ENCODE measurements around the gene GYS1. TPM values are rescaled to one million over a fixed set of nuclear protein-coding genes. Genes with fewer than 3 reads are reported as not detected.

The GYS1 gene
- total RNA-seq, 2 experiments from 2014 or later, result 58.1 to 58.7 TPM

- no peak for DNase-seq
- CTCF ChIA-PET, result interaction anchor here (1.8 to 2.2 kb wide), 2 partner anchors 12 to 35 kb away, joined by 6 to 7 read pairs; partner anchors contain the start of genes GYS1 and RUVBL2
- Mint-ChIP-seq H3K9me3 (no peaks in the 10 kb centered on the region), H3K4me3 (no peak overlapping the region), H3K36me3 (ENCODE audit: low read depth) (peaks cover 25% of the 10 kb centered on the region), H3K4me1 (ENCODE audit: low read depth) (no peaks in the 10 kb centered on the region), H3K27me3 (no peaks in the 10 kb centered on the region), H3K27ac (no peak overlapping the region)
- TF ChIP-seq, protein P1, sequence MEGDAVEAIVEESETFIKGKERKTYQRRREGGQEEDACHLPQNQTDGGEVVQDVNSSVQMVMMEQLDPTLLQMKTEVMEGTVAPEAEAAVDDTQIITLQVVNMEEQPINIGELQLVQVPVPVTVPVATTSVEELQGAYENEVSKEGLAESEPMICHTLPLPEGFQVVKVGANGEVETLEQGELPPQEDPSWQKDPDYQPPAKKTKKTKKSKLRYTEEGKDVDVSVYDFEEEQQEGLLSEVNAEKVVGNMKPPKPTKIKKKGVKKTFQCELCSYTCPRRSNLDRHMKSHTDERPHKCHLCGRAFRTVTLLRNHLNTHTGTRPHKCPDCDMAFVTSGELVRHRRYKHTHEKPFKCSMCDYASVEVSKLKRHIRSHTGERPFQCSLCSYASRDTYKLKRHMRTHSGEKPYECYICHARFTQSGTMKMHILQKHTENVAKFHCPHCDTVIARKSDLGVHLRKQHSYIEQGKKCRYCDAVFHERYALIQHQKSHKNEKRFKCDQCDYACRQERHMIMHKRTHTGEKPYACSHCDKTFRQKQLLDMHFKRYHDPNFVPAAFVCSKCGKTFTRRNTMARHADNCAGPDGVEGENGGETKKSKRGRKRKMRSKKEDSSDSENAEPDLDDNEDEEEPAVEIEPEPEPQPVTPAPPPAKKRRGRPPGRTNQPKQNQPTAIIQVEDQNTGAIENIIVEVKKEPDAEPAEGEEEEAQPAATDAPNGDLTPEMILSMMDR (IDR thresholded peaks at IDR 0.05), result no peak
- intact Hi-C loops (cut with micrococcal nuclease), result no loop called here
- POLR2A ChIA-PET, result interaction anchor here (1.3 to 2.1 kb wide), 2 partner anchors 11 to 12 kb away, joined by 4 to 8 read pairs; partner anchors contain the start of genes LHB and RUVBL2
- no peak for ATAC-seq
Measured at GRCh38 chr19:49004964-49005614, 12.0 kb upstream of the GYS1 start.

GRCh38 chr19:49004133-49004532 is 11.0 kb upstream of the GYS1 start:
- CTCF ChIA-PET, result interaction anchor here (1.8 kb wide), 1 partner anchor 11 kb away, joined by 6 read pairs; the partner anchor contains the start of genes GYS1 and RUVBL2
- no peaks in the 10 kb centered on the region for H3K27me3 Mint-ChIP-seq
- no peaks in the 10 kb centered on the region for H3K9me3 Mint-ChIP-seq
- POLR2A ChIA-PET, result no interaction called here
- DNase-seq (no peak), ATAC-seq (no peak)
- TF ChIP-seq, protein P1 (IDR thresholded peaks at IDR 0.05), result no peak
- intact Hi-C loops (cut with micrococcal nuclease), result no loop called here
- no peak overlapping the region for H3K27ac Mint-ChIP-seq
- peaks cover 6% of the 10 kb centered on the region for H3K4me1 Mint-ChIP-seq (ENCODE audit: low read depth)
- H3K36me3 Mint-ChIP-seq (ENCODE audit: low read depth), result peaks cover 33% of the 10 kb centered on the region
- no peak overlapping the region for H3K4me3 Mint-ChIP-seq

GRCh38 chr19:48999481-49000325 is 6.6 kb upstream of the GYS1 start:
- Mint-ChIP-seq H3K36me3 (ENCODE audit: low read depth) (peaks cover 35% of the 10 kb centered on the region), H3K4me1 (ENCODE audit: low read depth) (peaks cover 25% of the 10 kb centered on the region), H3K4me3 (no peak overlapping the region), H3K27ac (no peak overlapping the region), H3K9me3 (no peaks in the 10 kb centered on the region), H3K27me3 (no peaks in the 10 kb centered on the region)
- POLR2A ChIA-PET, result interaction anchor here (0.8 kb wide), 2 partner anchors 93 to 147 kb away, joined by 4 to 5 read pairs; no protein-coding TSS in a partner anchor
- DNase-seq (peak; percentile 77), ATAC-seq (peak; percentile 87)
- intact Hi-C loops (cut with micrococcal nuclease), result no loop called here
- TF ChIP-seq, protein P1 (IDR thresholded peaks at IDR 0.05), result peak; percentile 57
- CTCF ChIA-PET, result interaction anchor here (0.7 to 2.0 kb wide), 18 partner anchors 8 to 227 kb away, joined by 3 to 11 read pairs (median 5); a partner anchor contains a TSS

- no peak for ATAC-seq
- ChIA-PET CTCF (interaction anchor here (0.5 to 1.7 kb wide), 14 partner anchors 9 to 97 kb away, joined by 3 to 6 read pairs (median 4); partner anchors contain the start of gene CGB7), POLR2A (interaction anchor here (0.6 to 2.1 kb wide), 3 partner anchors 21 to 142 kb away, joined by 3 to 4 read pairs (median 3); no protein-coding TSS in a partner anchor)
- H3K36me3 Mint-ChIP-seq (ENCODE audit: low read depth), result peaks cover 29% of the 10 kb centered on the region
- peaks cover 32% of the 10 kb centered on the region for H3K4me1 Mint-ChIP-seq (ENCODE audit: low read depth)
- H3K4me3 Mint-ChIP-seq, result no peak overlapping the region
- peak; percentile 79 for DNase-seq
- TF ChIP-seq, protein P1 (IDR thresholded peaks at IDR 0.05), result peak; percentile 69
- no peaks in the 10 kb centered on the region for H3K9me3 Mint-ChIP-seq
- intact Hi-C loops (cut with micrococcal nuclease), result no loop called here
- no peaks in the 10 kb centered on the region for H3K27me3 Mint-ChIP-seq
- no peak overlapping the region for H3K27ac Mint-ChIP-seq
Measured at GRCh38 chr19:48997972-48998371, 4.9 kb upstream of the GYS1 start.

Data from activated CD8-positive, alpha-beta T cell treated with anti-CD3 and anti-CD28 coated beads for 36 hours (primary cell).